ENCODE results near the gene CACNA1D. TPM values are rescaled to one million over a fixed set of nuclear protein-coding genes. Genes with fewer than 3 reads are reported as not detected.
A peak's percentile ranks its signal among the peaks of the same experiment; 100 is the strongest.

The CACNA1D gene
- total RNA-seq, 2 donors from 2014 or later = 19.3 to 20.6 TPM

DNA sequence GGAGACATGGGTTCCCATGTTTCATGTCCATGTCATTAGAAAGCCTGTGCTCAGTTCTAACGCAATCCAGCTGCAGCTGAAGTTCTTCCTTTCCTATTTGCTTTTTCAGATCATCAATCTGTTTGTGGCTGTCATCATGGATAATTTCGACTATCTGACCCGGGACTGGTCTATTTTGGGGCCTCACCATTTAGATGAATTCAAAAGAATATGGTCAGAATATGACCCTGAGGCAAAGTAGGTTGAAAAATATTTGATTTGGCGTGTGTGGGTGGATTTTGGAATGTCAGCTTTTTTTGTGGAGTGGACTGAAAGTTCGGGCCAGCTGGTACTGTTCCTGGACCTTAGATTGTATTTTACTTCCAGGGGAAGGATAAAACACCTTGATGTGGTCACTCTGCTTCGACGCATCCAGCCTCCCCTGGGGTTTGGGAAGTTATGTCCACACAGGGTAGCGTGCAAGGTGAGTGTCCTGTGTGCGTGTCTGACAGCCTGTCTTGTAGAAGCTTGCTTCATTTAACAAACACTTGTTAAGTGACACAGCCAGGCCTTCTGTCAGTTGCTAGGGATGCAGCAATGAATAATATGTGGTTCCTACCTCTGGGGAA, 282.2 kb downstream of the CACNA1D start:
- DNase-seq = no peak
- ATAC-seq = no peak

GRCh38 chr3:53777468-53777867, 283.1 kb downstream of the CACNA1D start:
- DNase-seq (no peak), ATAC-seq (no peak)
- intact Hi-C loops (cut with DNase I, micrococcal nuclease) = no loop called here

More for the DNA sequence above, 282.2 kb downstream of the CACNA1D start:
- intact Hi-C loops (cut with DNase I, micrococcal nuclease) = no loop called here

GRCh38 chr3:53778153-53778552, 283.7 kb downstream of the CACNA1D start:
- ATAC-seq (no peak), DNase-seq (no peak)
- intact Hi-C loops (cut with DNase I, micrococcal nuclease) = no loop called here

DNA sequence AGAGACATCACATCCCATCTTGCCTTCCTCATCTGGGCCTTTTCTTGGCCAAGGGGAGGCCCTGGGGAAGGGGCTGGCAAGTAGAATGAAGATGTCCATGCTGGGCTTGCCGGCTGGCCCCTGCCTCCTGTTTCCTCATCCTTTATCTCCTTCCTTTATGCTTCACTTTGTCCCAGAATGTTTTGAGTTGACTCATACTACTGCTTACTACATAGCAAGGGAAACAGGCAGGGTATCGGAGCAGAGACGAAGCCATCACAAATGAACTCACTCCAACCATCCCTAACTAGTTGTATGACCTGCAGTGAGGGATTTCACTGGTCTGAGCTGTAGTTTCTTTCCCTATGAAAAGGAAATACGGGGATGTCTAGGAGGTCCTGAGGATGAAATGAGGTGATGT, 285.8 kb downstream of the CACNA1D start:
- no peak for ATAC-seq
- no peak for DNase-seq
- intact Hi-C loops (cut with DNase I, micrococcal nuclease) = no loop called here

DNA sequence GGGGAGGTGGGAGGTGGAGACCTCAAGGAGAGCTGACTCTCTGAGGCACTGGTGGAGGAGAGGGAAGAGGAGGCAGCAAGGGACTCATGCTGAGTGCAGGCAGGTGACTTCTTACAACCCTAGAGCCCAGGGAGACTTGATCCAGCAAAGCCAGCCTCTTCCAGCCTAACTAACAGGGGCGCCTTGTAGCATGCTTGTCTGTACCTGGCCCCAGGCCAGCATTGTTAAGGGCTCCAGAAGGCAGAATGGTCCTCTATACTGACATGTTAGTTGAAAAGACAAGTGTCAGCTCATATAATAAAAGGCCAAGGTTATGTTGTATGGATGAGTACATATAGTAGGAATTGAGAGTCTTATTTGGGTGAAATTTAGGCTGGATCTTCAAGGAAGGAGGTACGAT, 286.4 kb downstream of the CACNA1D start:
- DNase-seq (no peak), ATAC-seq (no peak)
- intact Hi-C loops (cut with DNase I, micrococcal nuclease) = no loop called here

GRCh38 chr3:53787016-53787415, 292.6 kb downstream of the CACNA1D start:
- no peak for DNase-seq
- intact Hi-C loops (cut with DNase I, micrococcal nuclease) = no loop called here
- no peak for ATAC-seq

- intact Hi-C loops (cut with DNase I, micrococcal nuclease) = no loop called here
Observed at GRCh38 chr3:53788038-53788437, 293.6 kb downstream of the CACNA1D start.

GRCh38 chr3:53789459-53789858, 295.0 kb downstream of the CACNA1D start:
- no peak for DNase-seq
- ATAC-seq = no peak
- intact Hi-C loops (cut with DNase I, micrococcal nuclease) = no loop called here

More at GRCh38 chr3:53788038-53788437, 293.6 kb downstream of the CACNA1D start:
- no peak for ATAC-seq
- no peak for DNase-seq

- no peak for ATAC-seq
- DNase-seq = no peak
- intact Hi-C loops (cut with DNase I, micrococcal nuclease) = no loop called here
Observed at GRCh38 chr3:53790470-53790869, 296.1 kb downstream of the CACNA1D start.

DNA sequence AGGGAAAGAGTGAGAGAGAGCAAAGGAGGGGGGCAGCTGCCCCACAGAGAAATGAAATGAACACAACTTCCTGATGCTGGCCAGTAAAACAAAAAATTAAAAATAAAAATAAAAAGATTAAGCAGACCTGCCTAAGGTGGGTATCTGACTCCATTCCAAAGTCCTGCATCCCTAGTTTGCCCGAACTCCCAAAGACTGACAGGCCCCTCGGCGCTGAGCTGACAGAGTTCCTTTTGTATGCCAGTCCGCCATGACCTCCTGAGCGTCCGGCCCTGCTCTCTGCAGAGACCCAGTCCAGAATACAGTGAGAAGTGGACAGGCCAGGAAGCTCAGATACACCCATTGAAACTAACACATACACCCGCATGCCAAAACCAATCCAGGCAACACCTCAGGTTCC, 296.9 kb downstream of the CACNA1D start:
- intact Hi-C loops (cut with DNase I, micrococcal nuclease) = no loop called here
- ATAC-seq (no peak), DNase-seq (no peak)

GRCh38 chr3:53792866-53793265, 298.5 kb downstream of the CACNA1D start:
- DNase-seq = no peak
- no peak for ATAC-seq
- intact Hi-C loops (cut with DNase I, micrococcal nuclease) = no loop called here

DNA sequence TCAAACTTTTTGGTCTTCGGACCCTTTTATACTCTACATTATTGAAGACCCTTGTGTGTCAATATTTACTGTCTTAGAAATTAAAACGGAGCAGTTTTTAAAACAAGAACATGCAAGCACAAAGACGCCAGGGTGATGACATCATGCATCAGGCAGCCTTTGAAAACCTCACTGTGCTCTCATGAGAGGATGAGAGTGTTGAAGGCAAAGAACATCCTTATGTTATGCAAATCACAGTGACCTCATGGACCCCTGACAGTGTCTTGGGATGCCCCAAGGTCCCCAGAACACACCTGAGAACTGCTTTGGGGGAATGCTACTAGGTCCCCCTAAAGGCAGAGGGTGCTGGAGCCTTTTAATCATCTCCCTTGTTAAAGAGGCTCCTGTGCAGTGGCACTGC, 300.2 kb downstream of the CACNA1D start:
- no peak for ATAC-seq
- no peak for DNase-seq
- intact Hi-C loops (cut with DNase I, micrococcal nuclease) = no loop called here

- intact Hi-C loops (cut with DNase I, micrococcal nuclease) = no loop called here
- ATAC-seq = no peak
- no peak for DNase-seq
Observed at GRCh38 chr3:53795176-53795575, 300.8 kb downstream of the CACNA1D start.

- peak; percentile 88 for ATAC-seq
- DNase-seq = peak in 1 of 2 donors; percentile 52
Observed at GRCh38 chr3:53795789-53796560, 301.6 kb downstream of the CACNA1D start.

GRCh38 chr3:53798144-53798543, 303.7 kb downstream of the CACNA1D start:
- intact Hi-C loops (cut with DNase I, micrococcal nuclease) = no loop called here
- DNase-seq = no peak
- no peak for ATAC-seq

More at GRCh38 chr3:53795789-53796560, 301.6 kb downstream of the CACNA1D start:
- intact Hi-C loops (cut with DNase I, micrococcal nuclease) = no loop called here

DNA sequence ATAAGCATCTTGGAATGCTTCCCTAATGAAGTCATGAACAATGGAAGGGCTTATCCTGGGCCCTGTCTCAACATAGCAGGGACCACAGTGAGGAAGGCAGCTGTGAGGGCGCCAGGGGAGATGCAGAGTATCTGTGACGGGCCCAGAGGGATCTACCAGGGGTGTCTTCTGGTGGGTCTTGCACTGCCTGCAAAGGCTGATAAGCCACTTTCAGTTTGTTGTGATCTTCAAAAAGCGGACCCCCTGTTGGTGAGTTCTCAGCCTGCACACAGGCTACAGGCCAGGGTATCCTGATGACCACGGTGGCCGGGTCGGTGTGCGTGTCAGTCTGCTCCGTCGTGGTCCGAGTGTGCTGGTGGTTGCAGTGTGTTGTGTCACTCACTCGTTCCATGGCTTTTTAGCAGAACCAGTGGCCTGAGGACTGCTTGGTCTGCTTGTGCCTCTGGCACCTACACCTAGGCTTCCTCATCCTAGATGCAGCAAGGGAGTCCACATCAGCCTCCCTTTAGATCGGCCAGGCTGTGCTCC, 305.0 kb downstream of the CACNA1D start:
- no peak for ATAC-seq
- intact Hi-C loops (cut with DNase I, micrococcal nuclease) = no loop called here
- DNase-seq = no peak

GRCh38 chr3:53800041-53800906, 305.9 kb downstream of the CACNA1D start:
- intact Hi-C loops (cut with DNase I, micrococcal nuclease) = no loop called here
- no peak for DNase-seq
- ATAC-seq = no peak

- ATAC-seq = no peak
- no peak for DNase-seq
- intact Hi-C loops (cut with DNase I, micrococcal nuclease) = no loop called here
Observed at GRCh38 chr3:53801319-53801718, 306.9 kb downstream of the CACNA1D start.

DNA sequence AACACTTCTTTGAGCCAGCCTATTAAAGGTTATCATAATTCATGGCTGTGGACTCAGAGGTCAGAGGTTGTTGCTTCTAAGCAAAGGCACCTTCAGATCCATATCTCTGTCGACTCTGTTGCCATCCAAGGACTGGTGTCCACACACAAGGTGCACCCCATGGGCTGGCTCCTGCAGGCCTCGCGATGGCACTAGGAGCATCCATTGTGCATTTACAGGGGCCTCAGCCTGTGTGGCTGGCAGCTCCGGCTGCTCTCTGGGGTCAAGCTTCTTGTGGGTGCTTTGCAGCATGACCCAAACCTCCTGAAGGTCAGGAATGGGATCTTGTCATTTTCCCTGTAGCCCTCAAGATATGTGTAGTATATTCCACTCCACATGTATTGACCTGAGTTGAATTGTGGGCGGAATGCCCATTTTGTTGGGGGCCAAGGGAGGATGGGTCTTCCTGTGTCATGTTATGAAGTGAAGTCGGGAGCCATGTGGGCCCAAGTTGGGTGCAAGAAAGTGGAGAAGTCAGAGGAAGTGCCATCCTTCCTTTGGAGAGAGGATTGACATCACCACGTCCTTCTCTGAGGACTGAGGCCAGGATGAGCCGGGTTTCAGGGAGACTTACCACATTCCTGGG, 308.0 kb downstream of the CACNA1D start:
- DNase-seq (peak in 1 of 2 donors; percentile 13), ATAC-seq (no peak)
- intact Hi-C loops (cut with DNase I, micrococcal nuclease) = no loop called here

All from left colon (tissue), 2 donors.